ENCODE measurements around the gene GMDS. TPM values are rescaled to one million over a fixed set of nuclear protein-coding genes. Genes with fewer than 3 reads are reported as not detected.

Gene GMDS
- total RNA-seq, 1 donor from 2014 or later: 27.0 TPM

DNA sequence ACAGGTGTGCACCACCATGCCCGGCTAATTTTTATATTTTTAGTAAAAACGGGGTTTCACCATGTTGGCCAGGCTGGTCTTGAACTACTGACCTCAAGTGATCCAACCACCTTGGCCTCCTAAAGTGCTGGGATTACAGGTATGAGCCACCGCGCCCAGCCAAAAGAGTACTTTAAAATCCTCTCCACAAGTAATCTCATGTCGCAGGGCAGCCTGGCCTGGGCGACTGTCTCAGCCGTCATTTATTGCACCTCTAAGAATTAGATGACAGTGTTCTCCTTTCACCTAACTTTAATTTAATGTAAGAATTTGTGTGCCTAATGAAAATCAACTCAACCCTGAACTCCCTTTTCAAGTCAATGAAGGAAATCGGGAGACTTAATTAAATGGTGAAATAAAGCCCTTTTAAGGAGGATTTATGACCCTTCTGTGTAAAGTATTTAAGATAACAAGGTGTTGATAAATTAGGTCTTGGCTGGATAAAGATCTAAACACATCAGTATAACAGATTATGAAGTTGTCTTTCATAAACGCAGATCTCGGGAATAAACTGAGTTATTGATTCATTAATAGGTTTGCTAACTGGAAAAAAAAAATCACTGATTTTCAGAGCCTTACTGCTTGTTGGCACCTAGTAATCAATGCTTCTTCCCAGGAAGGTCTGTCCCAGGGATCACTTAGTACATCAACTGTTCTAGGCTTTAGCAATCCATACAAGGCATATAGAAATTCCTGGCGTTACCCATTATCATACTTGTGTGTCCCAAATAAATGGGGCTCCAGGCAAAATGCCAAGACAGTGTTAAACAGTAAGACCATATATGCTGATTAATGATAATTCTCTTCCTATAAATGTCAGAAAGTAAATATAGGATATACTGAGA, 209.3 kb downstream of the GMDS start:
- no peaks in the 10 kb centered on the region for H3K36me3 ChIP-seq (ENCODE audit: control insufficient read depth, insufficient read depth, low read length)
- H3K4me3 ChIP-seq (ENCODE audit: low read depth, low read length): no peak overlapping the region
- DNase-seq (ENCODE audit: low read depth): no peak
- TF ChIP-seq, protein P1, sequence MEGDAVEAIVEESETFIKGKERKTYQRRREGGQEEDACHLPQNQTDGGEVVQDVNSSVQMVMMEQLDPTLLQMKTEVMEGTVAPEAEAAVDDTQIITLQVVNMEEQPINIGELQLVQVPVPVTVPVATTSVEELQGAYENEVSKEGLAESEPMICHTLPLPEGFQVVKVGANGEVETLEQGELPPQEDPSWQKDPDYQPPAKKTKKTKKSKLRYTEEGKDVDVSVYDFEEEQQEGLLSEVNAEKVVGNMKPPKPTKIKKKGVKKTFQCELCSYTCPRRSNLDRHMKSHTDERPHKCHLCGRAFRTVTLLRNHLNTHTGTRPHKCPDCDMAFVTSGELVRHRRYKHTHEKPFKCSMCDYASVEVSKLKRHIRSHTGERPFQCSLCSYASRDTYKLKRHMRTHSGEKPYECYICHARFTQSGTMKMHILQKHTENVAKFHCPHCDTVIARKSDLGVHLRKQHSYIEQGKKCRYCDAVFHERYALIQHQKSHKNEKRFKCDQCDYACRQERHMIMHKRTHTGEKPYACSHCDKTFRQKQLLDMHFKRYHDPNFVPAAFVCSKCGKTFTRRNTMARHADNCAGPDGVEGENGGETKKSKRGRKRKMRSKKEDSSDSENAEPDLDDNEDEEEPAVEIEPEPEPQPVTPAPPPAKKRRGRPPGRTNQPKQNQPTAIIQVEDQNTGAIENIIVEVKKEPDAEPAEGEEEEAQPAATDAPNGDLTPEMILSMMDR (IDR thresholded peaks at IDR 0.05; ENCODE audit: insufficient read depth, low read length, poor library complexity, severe bottlenecking): no peak
- no peaks in the 10 kb centered on the region for H3K27me3 ChIP-seq (ENCODE audit: control insufficient read depth, insufficient read depth, low read length)

DNA sequence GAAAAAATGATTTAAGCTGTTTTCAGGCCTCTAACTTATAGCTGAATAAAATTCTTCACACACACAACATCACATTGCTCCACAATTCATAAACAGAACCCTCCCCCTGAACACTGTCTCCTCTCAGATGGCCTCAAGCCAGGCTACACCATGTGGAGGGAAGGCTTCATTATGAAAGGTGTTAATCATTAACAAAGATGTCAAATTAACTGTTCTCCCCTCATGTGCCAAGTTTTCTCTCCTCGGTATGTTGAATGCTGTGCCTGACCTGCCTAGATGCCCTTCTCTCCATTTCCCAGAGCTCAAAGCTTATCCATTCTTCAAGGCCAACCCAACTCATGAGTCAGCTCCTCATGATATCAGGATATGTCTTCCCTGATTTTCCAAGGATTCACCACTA, 210.4 kb downstream of the GMDS start:
- TF ChIP-seq, protein P1 (IDR thresholded peaks at IDR 0.05; ENCODE audit: insufficient read depth, low read length, poor library complexity, severe bottlenecking): no peak

DNA sequence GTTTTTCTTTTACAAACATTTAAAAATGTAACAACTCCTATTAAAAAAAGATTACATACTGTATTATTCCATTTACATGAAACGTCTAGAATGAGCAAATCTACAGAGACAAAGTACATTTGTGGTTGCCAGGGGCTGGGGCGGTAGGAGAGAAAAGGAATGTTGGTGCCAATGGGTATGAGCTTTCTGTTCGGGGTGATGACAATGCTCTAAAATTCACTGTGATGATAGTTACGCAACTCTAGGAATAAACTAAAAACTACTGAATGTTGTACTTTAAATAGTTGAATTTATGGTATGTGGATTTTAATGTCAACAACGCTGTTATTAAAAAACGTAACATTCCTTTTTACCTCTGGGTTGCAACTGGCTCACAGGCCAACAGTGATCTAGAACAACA, 211.1 kb downstream of the GMDS start:
- Histone ChIP-seq H3K36me3 (ENCODE audit: control insufficient read depth, insufficient read depth, low read length) (no peaks in the 10 kb centered on the region), H3K27me3 (ENCODE audit: control insufficient read depth, insufficient read depth, low read length) (no peaks in the 10 kb centered on the region), H3K4me3 (ENCODE audit: low read depth, low read length) (no peak overlapping the region)
- DNase-seq (ENCODE audit: low read depth): no peak
- TF ChIP-seq, protein P1 (IDR thresholded peaks at IDR 0.05; ENCODE audit: insufficient read depth, low read length, poor library complexity, severe bottlenecking): no peak

More for the DNA sequence above, 210.4 kb downstream of the GMDS start:
- H3K27me3 ChIP-seq (ENCODE audit: control insufficient read depth, insufficient read depth, low read length): no peaks in the 10 kb centered on the region
- H3K36me3 ChIP-seq (ENCODE audit: control insufficient read depth, insufficient read depth, low read length): no peaks in the 10 kb centered on the region
- no peak for DNase-seq (ENCODE audit: low read depth)
- no peak overlapping the region for H3K4me3 ChIP-seq (ENCODE audit: low read depth, low read length)

DNA sequence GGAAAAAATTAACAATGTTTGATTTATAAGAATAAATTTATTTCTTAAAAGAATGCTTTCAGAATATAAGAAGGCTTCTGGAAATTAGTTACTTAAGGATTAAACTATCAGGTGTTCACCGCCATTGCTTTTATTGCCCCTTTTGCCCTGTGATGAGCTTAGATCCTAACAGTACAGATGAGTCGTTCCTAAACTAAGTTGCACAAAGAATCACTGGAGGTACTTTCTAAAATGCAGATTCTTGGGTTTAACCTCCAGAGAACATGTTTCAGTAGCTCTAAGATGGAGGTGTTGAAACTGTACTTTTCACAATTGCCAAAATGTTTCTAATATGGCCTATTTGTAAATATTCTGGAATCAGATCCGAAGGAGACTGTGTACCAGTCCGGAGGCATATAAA, 211.9 kb downstream of the GMDS start:
- TF ChIP-seq, protein P1 (IDR thresholded peaks at IDR 0.05; ENCODE audit: insufficient read depth, low read length, poor library complexity, severe bottlenecking): no peak
- Histone ChIP-seq H3K4me3 (ENCODE audit: low read depth, low read length) (no peak overlapping the region), H3K27me3 (ENCODE audit: control insufficient read depth, insufficient read depth, low read length) (no peaks in the 10 kb centered on the region), H3K36me3 (ENCODE audit: control insufficient read depth, insufficient read depth, low read length) (no peaks in the 10 kb centered on the region)
- DNase-seq (ENCODE audit: low read depth): no peak

DNA sequence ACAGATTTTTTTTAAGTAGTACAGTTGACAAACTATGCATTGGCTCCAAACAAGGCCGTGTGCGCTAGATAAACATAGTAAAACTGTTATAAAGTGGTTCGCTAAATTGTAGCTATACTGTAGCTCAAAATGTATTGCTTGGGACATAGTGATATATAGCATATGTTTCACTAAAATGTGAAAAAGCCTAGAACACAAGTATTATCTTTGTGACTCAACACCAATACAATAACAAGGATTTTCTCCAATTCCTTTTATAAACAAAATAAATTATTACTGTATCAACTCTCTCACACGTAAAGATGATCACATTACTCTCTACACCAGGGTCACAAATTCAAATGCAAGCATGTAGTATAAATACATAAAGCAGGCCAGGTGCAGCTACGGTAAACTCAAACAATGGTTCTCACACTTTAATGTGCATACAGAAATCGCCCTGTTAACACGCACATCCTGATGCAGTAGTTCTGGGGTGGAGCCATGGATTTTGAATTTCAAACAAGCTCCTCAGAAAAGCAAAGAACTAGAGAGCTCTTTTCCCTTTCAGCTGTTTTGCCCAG, 214.6 kb downstream of the GMDS start:
- Histone ChIP-seq H3K4me3 (ENCODE audit: low read depth, low read length) (no peak overlapping the region), H3K27me3 (ENCODE audit: control insufficient read depth, insufficient read depth, low read length) (no peaks in the 10 kb centered on the region), H3K36me3 (ENCODE audit: control insufficient read depth, insufficient read depth, low read length) (no peaks in the 10 kb centered on the region)
- DNase-seq (ENCODE audit: low read depth): no peak
- TF ChIP-seq, protein P1 (IDR thresholded peaks at IDR 0.05; ENCODE audit: insufficient read depth, low read length, poor library complexity, severe bottlenecking): no peak

Data from kidney epithelial cell (primary cell).